ENCODE measurements around the gene ZCCHC24.

The ZCCHC24 gene

GRCh38 chr10:79409038-79409725 lies 36.2 kb downstream of the ZCCHC24 start:
- Histone ChIP-seq H2AFZ (ENCODE audit: low read length, unreplicated experiment) (no peak overlapping the region), H3K27ac (ENCODE audit: low read depth, low read length) (no peak overlapping the region), H3K4me1 (ENCODE audit: control insufficient read depth, insufficient read depth, low read length, unreplicated experiment) (peaks cover 43% of the 10 kb centered on the region), H3K27me3 (ENCODE audit: insufficient read depth, low read length) (no peaks in the 10 kb centered on the region), H3K79me2 (ENCODE audit: control insufficient read depth, insufficient read depth, low read length, unreplicated experiment) (no peaks in the 10 kb centered on the region), H3K36me3 (ENCODE audit: insufficient read depth, low read length) (no peaks in the 10 kb centered on the region), H3K4me3 (ENCODE audit: low read depth, low read length) (no peak overlapping the region)

DNA sequence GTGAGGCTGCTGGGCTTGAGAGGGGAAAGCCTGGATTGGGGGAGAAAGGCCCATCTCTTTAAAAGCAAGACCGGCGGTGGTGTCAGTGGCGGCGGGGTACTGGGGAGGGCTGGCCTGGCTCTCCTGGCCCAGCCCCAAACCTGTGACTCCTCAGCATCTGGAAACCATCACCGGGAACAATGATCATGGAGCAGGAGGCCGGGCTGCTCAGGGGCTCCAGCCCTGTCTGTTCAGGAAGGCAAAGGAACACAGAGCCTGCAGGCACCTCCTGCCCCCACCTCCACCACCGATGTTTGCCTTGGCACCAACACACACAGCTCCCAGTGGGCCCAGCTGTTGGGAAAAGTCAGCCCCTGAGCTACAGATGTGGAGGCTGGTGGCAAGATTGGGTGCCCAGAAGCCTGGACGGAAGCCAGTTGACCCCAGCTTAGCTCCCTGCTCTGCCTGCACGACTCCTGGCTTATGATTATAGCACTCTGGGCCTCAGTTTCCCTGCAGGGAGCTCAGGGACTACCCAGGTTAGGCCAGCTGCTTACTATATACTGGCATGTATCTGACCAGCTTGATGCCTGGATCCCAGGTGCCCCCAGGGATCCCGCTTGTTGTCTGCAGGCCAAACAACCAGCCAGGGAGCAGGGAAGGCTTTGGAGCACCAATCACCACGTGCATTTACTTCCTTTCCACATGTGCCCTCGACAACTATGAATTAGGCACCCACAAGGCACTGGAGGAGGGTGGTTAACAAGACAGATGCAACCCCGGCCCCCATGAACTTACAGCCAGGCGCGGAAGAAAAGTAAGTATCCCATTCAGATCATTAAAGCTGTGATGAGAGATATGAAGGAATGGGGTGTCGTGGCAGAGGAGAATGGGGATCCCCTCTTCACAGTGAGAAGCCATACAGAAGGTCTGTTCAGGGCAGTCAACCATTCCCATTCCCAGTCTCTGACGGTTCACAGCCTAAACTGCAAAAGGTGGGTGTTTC lies 37.3 kb downstream of the ZCCHC24 start:
- no peak overlapping the region for H3K27ac ChIP-seq (ENCODE audit: low read depth, low read length)

GRCh38 chr10:79407423-79407796 lies 38.0 kb downstream of the ZCCHC24 start:
- Histone ChIP-seq H3K27me3 (ENCODE audit: insufficient read depth, low read length) (no peaks in the 10 kb centered on the region), H3K4me1 (ENCODE audit: control insufficient read depth, insufficient read depth, low read length, unreplicated experiment) (peaks cover 53% of the 10 kb centered on the region), H3K27ac (ENCODE audit: low read depth, low read length) (no peak overlapping the region), H3K36me3 (ENCODE audit: insufficient read depth, low read length) (no peaks in the 10 kb centered on the region), H2AFZ (ENCODE audit: low read length, unreplicated experiment) (no peak overlapping the region), H3K4me3 (ENCODE audit: low read depth, low read length) (no peak overlapping the region), H3K79me2 (ENCODE audit: control insufficient read depth, insufficient read depth, low read length, unreplicated experiment) (no peaks in the 10 kb centered on the region)

More for the DNA sequence above, 37.3 kb downstream of the ZCCHC24 start:
- no peaks in the 10 kb centered on the region for H3K36me3 ChIP-seq (ENCODE audit: insufficient read depth, low read length)
- no peaks in the 10 kb centered on the region for H3K27me3 ChIP-seq (ENCODE audit: insufficient read depth, low read length)
- no peaks in the 10 kb centered on the region for H3K79me2 ChIP-seq (ENCODE audit: control insufficient read depth, insufficient read depth, low read length, unreplicated experiment)
- peaks cover 53% of the 10 kb centered on the region for H3K4me1 ChIP-seq (ENCODE audit: control insufficient read depth, insufficient read depth, low read length, unreplicated experiment)
- H2AFZ ChIP-seq (ENCODE audit: low read length, unreplicated experiment), result no peak overlapping the region
- no peak overlapping the region for H3K4me3 ChIP-seq (ENCODE audit: low read depth, low read length)

DNA sequence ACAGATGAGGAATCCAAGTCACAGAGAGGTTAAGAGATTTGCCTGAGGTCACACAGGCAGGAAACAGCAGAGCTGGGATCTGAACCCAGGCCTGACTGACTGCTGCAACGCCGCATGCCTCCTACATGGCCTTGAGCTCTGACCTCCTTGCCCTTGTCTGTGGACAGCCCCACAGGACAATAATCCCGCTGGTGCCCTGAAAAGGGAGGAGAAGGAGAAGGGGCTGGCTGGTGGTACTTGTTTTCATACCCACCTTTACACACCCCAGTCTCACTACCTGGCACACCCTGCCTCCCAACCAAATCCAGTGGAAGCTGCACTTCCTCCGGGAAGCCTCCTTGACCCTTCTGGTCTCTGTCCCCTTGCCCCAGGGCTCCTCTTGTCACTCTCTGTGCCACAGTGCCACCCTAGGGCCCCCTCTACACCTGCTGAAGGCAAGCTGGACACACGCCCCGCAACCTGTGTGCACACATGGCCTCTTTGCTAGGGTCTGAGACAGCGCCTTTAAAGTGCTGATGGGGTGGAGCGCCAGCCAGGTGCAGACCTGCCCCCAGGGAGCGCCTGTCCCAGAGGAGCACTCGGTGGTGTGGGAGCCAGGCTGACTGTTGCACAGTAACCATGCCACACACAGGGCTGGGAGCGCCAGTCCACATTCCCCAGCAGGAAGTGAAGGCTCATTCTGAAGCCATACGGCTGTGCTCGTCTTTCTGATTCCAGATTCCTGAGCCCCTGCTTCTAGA lies 38.6 kb downstream of the ZCCHC24 start:
- Histone ChIP-seq H3K4me1 (ENCODE audit: control insufficient read depth, insufficient read depth, low read length, unreplicated experiment) (peaks cover 54% of the 10 kb centered on the region), H3K36me3 (ENCODE audit: insufficient read depth, low read length) (no peaks in the 10 kb centered on the region), H2AFZ (ENCODE audit: low read length, unreplicated experiment) (no peak overlapping the region), H3K27ac (ENCODE audit: low read depth, low read length) (no peak overlapping the region), H3K27me3 (ENCODE audit: insufficient read depth, low read length) (no peaks in the 10 kb centered on the region), H3K79me2 (ENCODE audit: control insufficient read depth, insufficient read depth, low read length, unreplicated experiment) (no peaks in the 10 kb centered on the region), H3K4me3 (ENCODE audit: low read depth, low read length) (no peak overlapping the region)

DNA sequence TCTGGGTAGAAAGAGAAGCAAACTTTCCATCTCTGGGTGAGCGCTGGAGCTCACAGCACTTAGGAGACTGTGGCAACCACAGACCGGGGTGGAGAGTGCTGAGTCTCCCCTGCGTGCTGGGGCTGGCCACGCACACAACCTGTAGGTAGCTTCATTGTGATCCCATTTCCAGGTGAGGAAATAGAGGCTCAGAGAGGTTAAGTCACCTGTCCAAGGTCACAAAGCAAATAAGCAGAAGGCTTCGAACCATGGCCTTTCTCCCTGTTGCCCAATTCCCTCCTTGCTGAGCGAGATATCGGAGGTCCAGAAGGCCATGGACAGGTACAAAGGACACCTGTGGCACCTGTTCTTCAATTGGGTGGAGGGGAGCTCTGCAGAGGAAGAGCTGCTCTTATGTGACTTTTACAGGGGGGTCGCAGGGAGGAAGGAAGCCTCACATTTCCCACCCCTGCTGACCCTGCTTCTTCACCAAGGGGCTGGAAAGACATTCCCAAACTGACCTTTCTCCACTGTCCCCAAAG lies 39.4 kb downstream of the ZCCHC24 start:
- H3K4me1 ChIP-seq (ENCODE audit: control insufficient read depth, insufficient read depth, low read length, unreplicated experiment), result peaks cover 62% of the 10 kb centered on the region
- H3K4me3 ChIP-seq (ENCODE audit: low read depth, low read length), result no peak overlapping the region
- no peaks in the 10 kb centered on the region for H3K79me2 ChIP-seq (ENCODE audit: control insufficient read depth, insufficient read depth, low read length, unreplicated experiment)
- no peak overlapping the region for H3K27ac ChIP-seq (ENCODE audit: low read depth, low read length)
- H3K27me3 ChIP-seq (ENCODE audit: insufficient read depth, low read length), result no peaks in the 10 kb centered on the region
- H3K36me3 ChIP-seq (ENCODE audit: insufficient read depth, low read length), result no peaks in the 10 kb centered on the region
- no peak overlapping the region for H2AFZ ChIP-seq (ENCODE audit: low read length, unreplicated experiment)

DNA sequence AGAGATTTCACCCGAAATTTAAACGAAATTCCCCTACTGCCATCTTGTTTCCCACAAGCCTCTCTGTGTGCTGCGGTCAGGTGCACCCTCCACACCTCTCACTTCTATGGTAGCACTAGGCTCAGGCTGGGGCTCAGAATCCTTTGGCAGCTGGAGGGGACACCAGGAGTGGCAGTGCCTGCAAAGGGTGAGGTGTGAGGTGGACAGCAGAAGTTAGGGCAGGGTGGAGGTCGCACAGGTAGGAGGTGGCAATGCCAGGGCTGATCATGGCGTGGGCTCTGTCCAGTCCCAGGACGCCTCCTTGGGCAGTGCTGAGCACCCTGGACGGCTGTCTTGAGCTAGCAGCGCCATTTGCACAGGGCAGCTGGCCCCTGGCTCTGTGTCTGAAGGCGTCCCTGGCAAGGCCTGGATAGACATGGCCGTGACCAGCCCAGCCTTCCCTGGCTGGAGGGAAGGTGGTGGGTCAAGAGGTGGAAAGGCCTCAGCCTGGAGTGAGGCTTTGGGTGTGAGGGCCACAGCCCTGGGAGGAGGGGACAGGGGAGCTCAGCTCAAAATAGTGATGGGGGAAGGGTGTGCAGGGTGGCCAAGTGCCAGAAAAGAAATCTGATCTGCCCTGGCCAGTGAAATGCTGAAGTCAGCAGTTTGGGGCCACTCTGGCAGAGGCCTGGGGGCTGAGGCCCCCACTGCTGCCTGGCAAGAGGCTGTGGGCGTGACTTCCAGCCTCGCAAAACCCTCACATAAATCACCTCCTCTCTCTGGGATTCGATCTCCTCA lies 40.0 kb downstream of the ZCCHC24 start:
- no peak overlapping the region for H2AFZ ChIP-seq (ENCODE audit: low read length, unreplicated experiment)
- H3K4me1 ChIP-seq (ENCODE audit: control insufficient read depth, insufficient read depth, low read length, unreplicated experiment), result peaks cover 69% of the 10 kb centered on the region
- H3K79me2 ChIP-seq (ENCODE audit: control insufficient read depth, insufficient read depth, low read length, unreplicated experiment), result no peaks in the 10 kb centered on the region
- no peak overlapping the region for H3K4me3 ChIP-seq (ENCODE audit: low read depth, low read length)
- no peak overlapping the region for H3K27ac ChIP-seq (ENCODE audit: low read depth, low read length)
- no peaks in the 10 kb centered on the region for H3K36me3 ChIP-seq (ENCODE audit: insufficient read depth, low read length)
- no peaks in the 10 kb centered on the region for H3K27me3 ChIP-seq (ENCODE audit: insufficient read depth, low read length)

DNA sequence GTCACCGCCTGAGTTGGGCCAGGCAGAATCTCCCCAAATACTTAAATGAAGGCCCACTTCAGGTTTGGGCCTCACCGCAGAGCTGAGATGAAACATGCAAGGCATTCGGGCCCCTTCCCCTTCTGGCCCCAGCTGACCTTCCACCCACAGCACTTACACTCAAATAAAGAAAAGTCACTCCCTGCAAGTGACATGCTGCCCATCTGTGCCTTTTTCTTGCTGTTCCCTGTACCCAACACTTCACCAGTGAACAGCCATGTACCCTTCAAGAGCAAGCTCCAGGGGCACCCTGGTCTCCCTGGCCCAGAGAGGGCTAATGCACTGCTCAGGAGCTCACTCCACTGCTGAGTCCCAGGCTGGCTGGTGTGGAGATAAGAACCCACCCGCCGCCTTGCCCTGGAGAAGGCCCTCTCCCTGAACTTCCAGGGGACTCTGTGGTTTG lies 40.7 kb downstream of the ZCCHC24 start:
- H3K36me3 ChIP-seq (ENCODE audit: insufficient read depth, low read length), result no peaks in the 10 kb centered on the region
- no peak overlapping the region for H3K27ac ChIP-seq (ENCODE audit: low read depth, low read length)
- H3K4me1 ChIP-seq (ENCODE audit: control insufficient read depth, insufficient read depth, low read length, unreplicated experiment), result peaks cover 73% of the 10 kb centered on the region
- H3K4me3 ChIP-seq (ENCODE audit: low read depth, low read length), result no peak overlapping the region
- H2AFZ ChIP-seq (ENCODE audit: low read length, unreplicated experiment), result no peak overlapping the region
- no peaks in the 10 kb centered on the region for H3K79me2 ChIP-seq (ENCODE audit: control insufficient read depth, insufficient read depth, low read length, unreplicated experiment)
- H3K27me3 ChIP-seq (ENCODE audit: insufficient read depth, low read length), result no peaks in the 10 kb centered on the region

DNA sequence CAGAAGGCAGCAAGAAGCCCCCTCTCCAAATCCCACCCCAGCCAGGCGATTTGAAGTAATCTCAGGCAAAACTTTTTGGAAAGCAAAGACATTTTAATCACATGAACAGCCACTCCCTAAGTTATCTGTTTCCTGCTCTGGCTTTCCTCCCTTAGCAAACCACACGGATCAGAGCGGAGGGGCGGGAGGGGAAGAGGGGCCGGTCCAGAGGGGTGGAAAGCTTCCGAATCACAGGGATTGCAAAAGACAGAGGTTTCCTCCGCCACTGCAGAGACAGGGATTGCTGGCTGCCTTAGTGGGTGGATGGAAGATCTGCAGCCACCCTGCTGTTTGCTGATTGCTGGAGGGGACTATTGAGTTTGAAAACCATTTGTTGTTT lies 41.2 kb downstream of the ZCCHC24 start:
- peaks cover 75% of the 10 kb centered on the region for H3K4me1 ChIP-seq (ENCODE audit: control insufficient read depth, insufficient read depth, low read length, unreplicated experiment)
- no peak overlapping the region for H2AFZ ChIP-seq (ENCODE audit: low read length, unreplicated experiment)
- no peak overlapping the region for H3K4me3 ChIP-seq (ENCODE audit: low read depth, low read length)
- no peaks in the 10 kb centered on the region for H3K27me3 ChIP-seq (ENCODE audit: insufficient read depth, low read length)
- H3K79me2 ChIP-seq (ENCODE audit: control insufficient read depth, insufficient read depth, low read length, unreplicated experiment), result no peaks in the 10 kb centered on the region
- no peaks in the 10 kb centered on the region for H3K36me3 ChIP-seq (ENCODE audit: insufficient read depth, low read length)
- peak overlapping the region; percentile 23; the same call in 1 of the 2 replicates for H3K27ac ChIP-seq (ENCODE audit: low read depth, low read length)

- no peak overlapping the region for H2AFZ ChIP-seq (ENCODE audit: low read length, unreplicated experiment)
- H3K4me1 ChIP-seq (ENCODE audit: control insufficient read depth, insufficient read depth, low read length, unreplicated experiment), result peaks cover 75% of the 10 kb centered on the region
- H3K4me3 ChIP-seq (ENCODE audit: low read depth, low read length), result no peak overlapping the region
- H3K36me3 ChIP-seq (ENCODE audit: insufficient read depth, low read length), result no peaks in the 10 kb centered on the region
- H3K27me3 ChIP-seq (ENCODE audit: insufficient read depth, low read length), result no peaks in the 10 kb centered on the region
- H3K79me2 ChIP-seq (ENCODE audit: control insufficient read depth, insufficient read depth, low read length, unreplicated experiment), result peaks cover 1% of the 10 kb centered on the region
- H3K27ac ChIP-seq (ENCODE audit: low read depth, low read length), result peak overlapping the region; percentile 23; the same call in 1 of the 2 replicates
Observed at GRCh38 chr10:79403441-79404230, 41.8 kb downstream of the ZCCHC24 start.
